Measurements from ENCODE around the gene LSM4. TPM values are rescaled to one million over a fixed set of nuclear protein-coding genes. Genes with fewer than 3 reads are reported as not detected.

LSM4 gene
- polyA plus RNA-seq, 4 donors, result 80.4 to 119 (median 89.7) TPM

- DNase-seq (ENCODE audit: low read depth in 4 of 4, low spot score in 3 of 4), result no peak
Observed at GRCh38 chr19:18261474-18261873, 61.4 kb downstream of the LSM4 start.

- DNase-seq (ENCODE audit: low read depth in 4 of 4, low spot score in 3 of 4), result no peak
Observed at GRCh38 chr19:18259893-18260292, 63.0 kb downstream of the LSM4 start.

GRCh38 chr19:18257503-18258470, 65.1 kb downstream of the LSM4 start:
- no peak for DNase-seq (ENCODE audit: low read depth in 4 of 4, low spot score in 3 of 4)

Other genes starting within 250 kb of the LSM4 start
- under 1 TPM; 0.13 to 0.46 (median 0.19) TPM for gene IL12RB1, start 236.1 kb downstream of the LSM4 start, polyA plus RNA-seq (ENCODE audit: insufficient read length in 4 of 4)
- 1 to 10 TPM; 3.7 to 5.5 (median 4.8) TPM for gene MAST3, start 225.3 kb downstream of the LSM4 start, polyA plus RNA-seq (ENCODE audit: insufficient read length in 4 of 4)
- gene PIK3R2, start 169.9 kb downstream of the LSM4 start, polyA plus RNA-seq (ENCODE audit: insufficient read length in 4 of 4), result 10 to 100 TPM; 23.1 to 34.3 (median 28.3) TPM
- gene IFI30, start 149.3 kb downstream of the LSM4 start, polyA plus RNA-seq (ENCODE audit: insufficient read length in 4 of 4), result 10 to 100 TPM; 14.7 to 21.6 (median 16.5) TPM
- gene MPV17L2, start 129.9 kb downstream of the LSM4 start, polyA plus RNA-seq (ENCODE audit: insufficient read length in 4 of 4), result 10 to 100 TPM in 1 of 4 donors, 1 to 10 TPM in 3; 9.2 to 12.9 (median 9.6) TPM
- gene RAB3A, start 119.0 kb downstream of the LSM4 start, polyA plus RNA-seq (ENCODE audit: insufficient read length in 4 of 4), result 1 to 10 TPM; 3.7 to 6.1 (median 5.4) TPM
- gene PDE4C, start 96.6 kb downstream of the LSM4 start, polyA plus RNA-seq (ENCODE audit: insufficient read length in 4 of 4), result 1 to 10 TPM in 1 of 4 donors, under 1 TPM in 3; 0.37 to 2.3 (median 0.69) TPM
- 1 to 10 TPM; 4.6 to 7.2 (median 5.5) TPM for gene IQCN, start 48.6 kb downstream of the LSM4 start, polyA plus RNA-seq (ENCODE audit: insufficient read length in 4 of 4)
- 100 to 1,000 TPM in 1 of 4 donors, 10 to 100 TPM in 3; 62.4 to 106 (median 80.8) TPM for gene JUND, start 41.5 kb downstream of the LSM4 start, polyA plus RNA-seq (ENCODE audit: insufficient read length in 4 of 4)
- 10 to 100 TPM; 22.2 to 27.7 (median 25.7) TPM for gene PGPEP1, start 17.5 kb upstream of the LSM4 start, polyA plus RNA-seq (ENCODE audit: insufficient read length in 4 of 4)
- gene GDF15, start 63.1 kb upstream of the LSM4 start, polyA plus RNA-seq (ENCODE audit: insufficient read length in 4 of 4), result 10 to 100 TPM in 1 of 4 donors, 1 to 10 TPM in 3; 2.8 to 15.0 (median 6.6) TPM
- gene LRRC25, start 74.5 kb upstream of the LSM4 start, polyA plus RNA-seq (ENCODE audit: insufficient read length in 4 of 4), result 1 to 10 TPM; 1.0 to 1.3 (median 1.2) TPM
- gene SSBP4, start 96.3 kb upstream of the LSM4 start, polyA plus RNA-seq (ENCODE audit: insufficient read length in 4 of 4), result 100 to 1,000 TPM in 1 of 4 donors, 10 to 100 TPM in 3; 69.6 to 124 (median 75.4) TPM
- 100 to 1,000 TPM in 3 of 4 donors, 10 to 100 TPM in 1; 99.2 to 156 (median 106) TPM for gene ISYNA1, start 115.1 kb upstream of the LSM4 start, polyA plus RNA-seq (ENCODE audit: insufficient read length in 4 of 4)
- 10 to 100 TPM in 1 of 4 donors, 1 to 10 TPM in 3; 9.3 to 11.6 (median 9.3) TPM for gene ELL, start 199.0 kb upstream of the LSM4 start, polyA plus RNA-seq (ENCODE audit: insufficient read length in 4 of 4)
- gene FKBP8, start 220.5 kb upstream of the LSM4 start, polyA plus RNA-seq (ENCODE audit: insufficient read length in 4 of 4), result 100 to 1,000 TPM; 143 to 225 (median 150) TPM
- gene KXD1, start 234.8 kb upstream of the LSM4 start, polyA plus RNA-seq (ENCODE audit: insufficient read length in 4 of 4), result 10 to 100 TPM; 54.1 to 61.4 (median 59.7) TPM
- 100 to 1,000 TPM; 682 to 931 (median 738) TPM for gene UBA52, start 248.8 kb upstream of the LSM4 start, polyA plus RNA-seq (ENCODE audit: insufficient read length in 4 of 4)

All from right renal pelvis (tissue), 4 donors.